Lung (tissue), 12 donors: ENCODE data around the gene CNKSR1. TPM values are rescaled to one million over a fixed set of nuclear protein-coding genes. Genes with fewer than 3 reads are reported as not detected.

Experiments used
- ATAC-seq: fragments of 200-7000 bp; cut with Tn5 transposase; one replicate; pipeline ENCODE4 v1.9.1; 2020; ENCODE audit warnings: moderate number of reproducible peaks; ENCODE audit not compliant: insufficient read depth, low FRiP score
- DNase-seq, 3 donors: peaks; one replicate each; pipeline ENCODE4 v3.0.0-alpha.2; 2013 to 2017
- H3K27ac ChIP-seq, 2 donors: one replicate each; pipeline ENCODE4 v1.5.1; 2013; ENCODE audit warnings: mild to moderate bottlenecking in 2 of 2, moderate library complexity in 2 of 2, control low read depth in 1 of 2, inconsistent platforms in 1 of 2, low read depth in 1 of 2, low read length in 1 of 2
- H3K27me3 ChIP-seq, 3 donors: one replicate each; pipeline ENCODE4 v1.5.1; 2013; ENCODE audit warnings: low read length in 2 of 3; ENCODE audit not compliant: control insufficient read depth in 3 of 3, insufficient read depth in 3 of 3
- H3K36me3 ChIP-seq, 4 donors: one replicate each; pipeline ENCODE4 v1.5.1; 2013; ENCODE audit warnings: low read length in 4 of 4, mild to moderate bottlenecking in 1 of 4, moderate library complexity in 1 of 4; ENCODE audit not compliant: control insufficient read depth in 4 of 4, insufficient read depth in 4 of 4
- H3K4me1 ChIP-seq, 5 donors: one replicate each; pipeline ENCODE4 v1.5.1; 2013; ENCODE audit warnings: low read length in 5 of 5, mild to moderate bottlenecking in 2 of 5, moderate library complexity in 1 of 5; ENCODE audit not compliant: control insufficient read depth in 5 of 5, insufficient read depth in 5 of 5
- H3K4me3 ChIP-seq: one replicate; pipeline ENCODE4 v1.5.1; 2013; ENCODE audit warnings: mild to moderate bottlenecking, control low read depth, moderate library complexity
- H3K9ac ChIP-seq, 2 donors: one replicate each; pipeline ENCODE4 v1.5.1; 2013; ENCODE audit warnings: low read length in 2 of 2, control low read depth in 1 of 2; ENCODE audit not compliant: insufficient read depth in 1 of 2
- H3K9me3 ChIP-seq, 4 donors: one replicate each; pipeline ENCODE4 v1.5.1; 2013; ENCODE audit warnings: low read length in 3 of 4, mild to moderate bottlenecking in 1 of 4, moderate library complexity in 1 of 4; ENCODE audit not compliant: control insufficient read depth in 4 of 4, insufficient read depth in 3 of 4
- WGBS, 2 donors: extraction: QIAGEN DNeasy Blood & Tissue Kit; methylation state at CpG; one replicate each; pipeline ENCODE4 v1.1.7; 2013; 5-methylcytosine and 5-hydroxymethylcytosine counted together
- polyA plus RNA-seq, 2 donors: library from polyadenylated mRNA; stranded (reverse); fragments of 200-250 nt; gene quantifications; one replicate each; pipeline ENCODE4 v1.2.1, GENCODE V29; 2013
- total RNA-seq, 2 donors: library from RNA; depleted of rRNA in 1 of 2; stranded (reverse); fragments of >200 nt in 1 of 2; gene quantifications; one replicate each; pipeline ENCODE4 v1.2.1, GENCODE V29; 2014 to 2021
- TF ChIP-seq, protein P1 (sequence below): IDR thresholded peaks from 2 replicates; pipeline ENCODE4 v1.5.1; 2012; ENCODE audit warnings: mild to moderate bottlenecking; ENCODE audit errors: control extremely low read depth, extremely low read depth
- donor health status: control.
- donor health status: control.
- donor health status: Bipolar disorder and iron deficiency.
- donor health status: healthy.
- donor health status: DM: yes; HTN: yes; CAD: no.

CNKSR1 gene
- total and polyA plus RNA-seq, 4 donors, result 10.8 to 34.7 (median 28.3) TPM

DNA sequence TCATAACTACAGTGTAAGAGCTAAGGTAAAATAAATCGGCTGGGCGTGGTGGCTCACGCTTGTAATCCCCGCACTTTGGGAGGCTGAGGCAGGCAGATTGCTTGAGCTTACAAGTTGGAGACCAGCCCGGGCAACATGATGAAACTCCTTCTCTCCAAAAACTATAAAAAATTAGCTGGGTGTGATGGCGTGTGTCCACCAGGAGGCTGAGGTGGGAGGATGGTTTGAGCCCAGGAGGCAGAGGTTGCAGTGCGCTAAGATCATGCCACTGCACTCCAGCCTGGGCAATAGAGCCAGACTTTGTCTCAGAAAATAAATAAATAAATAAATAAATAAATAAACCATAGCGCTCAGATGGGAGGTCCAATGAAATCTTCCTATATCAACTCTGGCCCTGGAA, 35.1 kb upstream of the CNKSR1 start:
- DNase-seq (no peak), ATAC-seq (no peak)
- WGBS, 2 donors, result 86 to 88% methylated on average over 8 of the region's 8 CpGs
- no peak overlapping the region for H3K27ac ChIP-seq
- no peaks in the 10 kb centered on the region for H3K36me3 ChIP-seq
- no peaks in the 10 kb centered on the region for H3K9me3 ChIP-seq
- no peak overlapping the region for H3K9ac ChIP-seq
- peaks cover 0 to 7% (median 0%) of the 10 kb centered on the region in 5 donors for H3K4me1 ChIP-seq
- H3K27me3 ChIP-seq, result no peaks in the 10 kb centered on the region
- no peak overlapping the region for H3K4me3 ChIP-seq
- TF ChIP-seq, protein P1, sequence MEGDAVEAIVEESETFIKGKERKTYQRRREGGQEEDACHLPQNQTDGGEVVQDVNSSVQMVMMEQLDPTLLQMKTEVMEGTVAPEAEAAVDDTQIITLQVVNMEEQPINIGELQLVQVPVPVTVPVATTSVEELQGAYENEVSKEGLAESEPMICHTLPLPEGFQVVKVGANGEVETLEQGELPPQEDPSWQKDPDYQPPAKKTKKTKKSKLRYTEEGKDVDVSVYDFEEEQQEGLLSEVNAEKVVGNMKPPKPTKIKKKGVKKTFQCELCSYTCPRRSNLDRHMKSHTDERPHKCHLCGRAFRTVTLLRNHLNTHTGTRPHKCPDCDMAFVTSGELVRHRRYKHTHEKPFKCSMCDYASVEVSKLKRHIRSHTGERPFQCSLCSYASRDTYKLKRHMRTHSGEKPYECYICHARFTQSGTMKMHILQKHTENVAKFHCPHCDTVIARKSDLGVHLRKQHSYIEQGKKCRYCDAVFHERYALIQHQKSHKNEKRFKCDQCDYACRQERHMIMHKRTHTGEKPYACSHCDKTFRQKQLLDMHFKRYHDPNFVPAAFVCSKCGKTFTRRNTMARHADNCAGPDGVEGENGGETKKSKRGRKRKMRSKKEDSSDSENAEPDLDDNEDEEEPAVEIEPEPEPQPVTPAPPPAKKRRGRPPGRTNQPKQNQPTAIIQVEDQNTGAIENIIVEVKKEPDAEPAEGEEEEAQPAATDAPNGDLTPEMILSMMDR, result no peak

DNA sequence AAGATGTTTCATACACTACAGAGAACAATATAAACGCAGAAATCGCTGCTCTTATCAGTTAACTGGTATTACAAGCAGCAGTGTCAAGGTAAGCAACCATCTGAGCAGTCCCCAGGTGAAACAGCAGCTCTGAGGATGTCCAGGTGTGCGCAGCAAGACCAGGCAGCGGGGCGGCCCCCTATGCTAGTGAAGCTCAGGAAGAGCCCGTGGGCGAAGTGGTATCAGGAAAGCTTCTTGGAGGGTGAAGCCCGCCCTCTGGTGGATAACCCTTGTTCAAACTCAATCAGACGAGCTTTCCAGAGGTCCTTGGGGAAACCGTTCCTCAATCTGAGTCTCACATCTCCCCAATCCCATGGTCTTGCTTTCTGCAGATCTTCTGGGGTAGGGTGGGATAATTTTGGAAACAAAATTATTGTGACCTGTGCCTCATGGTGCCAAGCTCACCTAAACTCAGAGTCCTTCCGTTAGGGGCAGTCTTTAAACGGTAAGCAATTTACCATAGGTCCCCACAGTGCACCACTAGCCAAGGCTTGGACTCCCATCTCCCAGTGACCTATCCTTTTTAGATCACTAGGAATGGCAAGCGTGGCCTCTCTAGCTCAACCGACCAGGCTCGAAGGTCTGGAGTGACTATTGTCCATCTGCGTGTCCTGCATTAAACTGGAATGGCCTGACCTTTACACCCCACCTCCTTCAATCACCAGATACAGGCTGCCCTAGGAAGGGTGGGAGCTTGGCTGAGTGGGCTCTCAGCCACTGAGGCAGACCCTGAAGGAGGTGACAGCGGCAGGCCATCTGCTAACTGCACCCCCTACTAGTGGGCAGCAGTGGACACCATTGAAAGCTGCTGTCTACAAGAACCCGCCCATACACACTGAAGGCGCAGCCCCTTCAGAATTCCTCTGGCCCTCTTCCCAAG, 32.0 kb upstream of the CNKSR1 start:
- no peak overlapping the region for H3K27ac ChIP-seq
- H3K36me3 ChIP-seq, result no peaks in the 10 kb centered on the region
- H3K9me3 ChIP-seq, result no peaks in the 10 kb centered on the region
- DNase-seq, result peak; percentile 82 to 88 (median 85)
- no peaks in the 10 kb centered on the region for H3K27me3 ChIP-seq
- H3K4me3 ChIP-seq, result no peak overlapping the region
- TF ChIP-seq, protein P1, result peak; percentile 73
- 27 to 34% methylated on average over 19 of the region's 19 CpGs for WGBS, 2 donors
- peak; percentile 70 for ATAC-seq
- no peak overlapping the region for H3K9ac ChIP-seq
- H3K4me1 ChIP-seq, result peaks cover 0 to 6% (median 0%) of the 10 kb centered on the region in 5 donors

DNA sequence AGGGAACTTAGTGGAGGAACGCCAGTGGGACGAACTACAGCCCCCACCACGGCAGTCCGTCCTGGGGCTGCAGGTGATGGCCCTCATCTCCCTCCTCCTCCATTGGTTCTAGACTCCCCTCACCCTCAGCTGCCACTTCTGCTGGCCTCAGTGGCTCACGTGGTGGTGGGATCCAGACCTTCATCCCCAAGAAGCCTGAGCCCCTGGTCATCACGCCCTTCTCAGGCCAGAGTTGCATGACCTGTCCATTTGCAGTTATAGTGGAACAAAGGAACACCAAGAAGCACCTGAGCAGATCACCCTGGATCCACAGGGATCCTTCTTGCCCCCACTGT, 31.4 kb upstream of the CNKSR1 start:
- WGBS, 2 donors, result 57 to 79% methylated on average over 6 of the region's 6 CpGs
- no peak for DNase-seq
- H3K9me3 ChIP-seq, result no peaks in the 10 kb centered on the region
- ATAC-seq, result no peak
- peaks cover 0 to 2% (median 0%) of the 10 kb centered on the region in 5 donors for H3K4me1 ChIP-seq
- TF ChIP-seq, protein P1, result no peak
- no peak overlapping the region for H3K9ac ChIP-seq
- H3K27me3 ChIP-seq, result no peaks in the 10 kb centered on the region
- no peak overlapping the region for H3K4me3 ChIP-seq
- no peak overlapping the region for H3K27ac ChIP-seq
- no peaks in the 10 kb centered on the region for H3K36me3 ChIP-seq
